Measurements from ENCODE around the gene LMO4. TPM values are rescaled to one million over a fixed set of nuclear protein-coding genes. Genes with fewer than 3 reads are reported as not detected.

LMO4 gene
- total and polyA plus RNA-seq, 4 donors = 16.8 to 23.2 (median 17.8) TPM

DNA sequence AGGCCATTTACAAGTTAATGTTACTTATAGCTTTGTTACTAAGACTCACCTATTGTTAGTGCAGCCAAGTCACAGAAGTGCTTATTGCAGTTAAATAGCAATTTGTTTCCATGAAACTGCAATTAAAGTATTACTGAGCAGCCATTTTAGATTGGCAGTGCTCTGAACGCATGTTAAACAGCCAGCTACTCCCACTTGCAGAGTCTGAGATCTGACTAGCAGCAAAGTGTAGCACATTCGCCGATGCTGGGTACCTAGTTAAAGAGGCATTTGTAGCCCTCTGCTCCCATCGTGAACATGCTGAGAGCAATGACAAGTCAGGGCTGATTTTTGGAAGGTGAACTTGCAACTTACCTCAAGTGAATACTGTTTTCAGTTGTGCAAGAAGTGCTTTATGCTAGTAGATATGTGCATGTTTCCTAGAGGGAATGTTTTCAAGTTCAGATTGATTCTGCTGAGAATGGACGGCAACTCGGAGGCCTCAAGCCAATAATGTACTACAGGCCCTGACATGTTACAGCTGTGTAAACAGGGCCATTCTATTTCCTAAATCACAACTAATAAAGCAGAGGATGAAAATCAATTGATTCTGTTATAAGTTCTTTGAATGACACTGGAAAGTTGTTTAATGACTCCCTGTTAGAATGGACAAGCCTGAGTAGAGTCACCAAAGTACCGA is 19.8 kb downstream of the LMO4 start:
- no peaks in the 10 kb centered on the region for H3K27me3 ChIP-seq (ENCODE audit: control insufficient read depth in 4 of 4, insufficient read depth in 4 of 4, low read length in 3 of 4)
- no peaks in the 10 kb centered on the region for H3K4me1 ChIP-seq (ENCODE audit: control insufficient read depth in 4 of 4, insufficient read depth in 4 of 4, low read length in 3 of 4)
- no peaks in the 10 kb centered on the region for H3K9me3 ChIP-seq (ENCODE audit: control insufficient read depth in 4 of 4, low read length in 3 of 4)
- H3K4me3 ChIP-seq (ENCODE audit: low read depth in 1 of 3, low read length in 3 of 3) = no peak overlapping the region
- no peak overlapping the region for H3K27ac ChIP-seq (ENCODE audit: low read depth in 1 of 2, low read length in 2 of 2)
- H3K36me3 ChIP-seq (ENCODE audit: control insufficient read depth in 4 of 4, insufficient read depth in 3 of 4, low read depth in 1 of 4, low read length in 3 of 4) = peaks cover 1 to 13% (median 9%) of the 10 kb centered on the region in 4 donors
- WGBS = 85% methylated on average over 7 of the region's 7 CpGs
- no peak overlapping the region for H3K9ac ChIP-seq (ENCODE audit: low read depth in 1 of 2, low read length in 2 of 2)
- DNase-seq (ENCODE audit: low spot score) = no peak
- TF ChIP-seq YY1 (IDR thresholded peaks at IDR 0.05) (no peak), JUND (IDR thresholded peaks at IDR 0.05) (no peak), RAD21 (IDR thresholded peaks at IDR 0.05) (no peak), FOXA2 (IDR thresholded peaks at IDR 0.05) (no peak), NR2F2 (IDR thresholded peaks at IDR 0.05) (no peak), HNF4G (IDR thresholded peaks at IDR 0.05) (no peak), RXRA (IDR thresholded peaks at IDR 0.05) (no peak), EGR1 (IDR thresholded peaks at IDR 0.05; ENCODE audit: low read depth in 2 of 2) (no peak)
- TF ChIP-seq, protein P1, sequence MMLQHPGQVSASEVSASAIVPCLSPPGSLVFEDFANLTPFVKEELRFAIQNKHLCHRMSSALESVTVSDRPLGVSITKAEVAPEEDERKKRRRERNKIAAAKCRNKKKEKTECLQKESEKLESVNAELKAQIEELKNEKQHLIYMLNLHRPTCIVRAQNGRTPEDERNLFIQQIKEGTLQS (IDR thresholded peaks at IDR 0.05) = no peak
- TF ChIP-seq, protein P2, sequence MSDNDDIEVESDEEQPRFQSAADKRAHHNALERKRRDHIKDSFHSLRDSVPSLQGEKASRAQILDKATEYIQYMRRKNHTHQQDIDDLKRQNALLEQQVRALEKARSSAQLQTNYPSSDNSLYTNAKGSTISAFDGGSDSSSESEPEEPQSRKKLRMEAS (IDR thresholded peaks at IDR 0.05) = no peak
- TF ChIP-seq, protein P3, sequence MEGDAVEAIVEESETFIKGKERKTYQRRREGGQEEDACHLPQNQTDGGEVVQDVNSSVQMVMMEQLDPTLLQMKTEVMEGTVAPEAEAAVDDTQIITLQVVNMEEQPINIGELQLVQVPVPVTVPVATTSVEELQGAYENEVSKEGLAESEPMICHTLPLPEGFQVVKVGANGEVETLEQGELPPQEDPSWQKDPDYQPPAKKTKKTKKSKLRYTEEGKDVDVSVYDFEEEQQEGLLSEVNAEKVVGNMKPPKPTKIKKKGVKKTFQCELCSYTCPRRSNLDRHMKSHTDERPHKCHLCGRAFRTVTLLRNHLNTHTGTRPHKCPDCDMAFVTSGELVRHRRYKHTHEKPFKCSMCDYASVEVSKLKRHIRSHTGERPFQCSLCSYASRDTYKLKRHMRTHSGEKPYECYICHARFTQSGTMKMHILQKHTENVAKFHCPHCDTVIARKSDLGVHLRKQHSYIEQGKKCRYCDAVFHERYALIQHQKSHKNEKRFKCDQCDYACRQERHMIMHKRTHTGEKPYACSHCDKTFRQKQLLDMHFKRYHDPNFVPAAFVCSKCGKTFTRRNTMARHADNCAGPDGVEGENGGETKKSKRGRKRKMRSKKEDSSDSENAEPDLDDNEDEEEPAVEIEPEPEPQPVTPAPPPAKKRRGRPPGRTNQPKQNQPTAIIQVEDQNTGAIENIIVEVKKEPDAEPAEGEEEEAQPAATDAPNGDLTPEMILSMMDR (IDR thresholded peaks at IDR 0.05; ENCODE audit: low read depth, low read length, missing input control) = no peak
- TF ChIP-seq, protein P4, sequence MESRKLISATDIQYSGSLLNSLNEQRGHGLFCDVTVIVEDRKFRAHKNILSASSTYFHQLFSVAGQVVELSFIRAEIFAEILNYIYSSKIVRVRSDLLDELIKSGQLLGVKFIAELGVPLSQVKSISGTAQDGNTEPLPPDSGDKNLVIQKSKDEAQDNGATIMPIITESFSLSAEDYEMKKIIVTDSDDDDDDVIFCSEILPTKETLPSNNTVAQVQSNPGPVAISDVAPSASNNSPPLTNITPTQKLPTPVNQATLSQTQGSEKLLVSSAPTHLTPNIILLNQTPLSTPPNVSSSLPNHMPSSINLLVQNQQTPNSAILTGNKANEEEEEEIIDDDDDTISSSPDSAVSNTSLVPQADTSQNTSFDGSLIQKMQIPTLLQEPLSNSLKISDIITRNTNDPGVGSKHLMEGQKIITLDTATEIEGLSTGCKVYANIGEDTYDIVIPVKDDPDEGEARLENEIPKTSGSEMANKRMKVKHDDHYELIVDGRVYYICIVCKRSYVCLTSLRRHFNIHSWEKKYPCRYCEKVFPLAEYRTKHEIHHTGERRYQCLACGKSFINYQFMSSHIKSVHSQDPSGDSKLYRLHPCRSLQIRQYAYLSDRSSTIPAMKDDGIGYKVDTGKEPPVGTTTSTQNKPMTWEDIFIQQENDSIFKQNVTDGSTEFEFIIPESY (IDR thresholded peaks at IDR 0.05) = no peak

DNA sequence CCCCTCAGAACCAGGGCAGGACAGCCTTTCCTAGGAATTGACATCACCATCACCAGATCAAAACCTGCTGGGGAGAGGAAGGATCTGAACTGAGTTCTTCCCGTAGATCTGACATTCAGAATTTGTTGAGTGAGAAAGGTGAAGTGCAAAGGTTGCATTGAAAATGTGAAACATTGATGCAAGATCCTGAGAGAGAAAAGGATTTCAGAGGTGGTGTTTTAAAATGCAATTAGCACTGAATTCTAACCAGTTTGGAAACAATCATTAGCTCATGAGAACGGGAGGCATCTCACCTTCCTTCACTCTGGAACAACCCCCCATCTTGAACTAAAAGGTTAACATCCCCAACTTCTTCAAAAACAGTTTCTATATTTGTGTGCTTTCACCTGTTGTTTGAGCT is 20.4 kb downstream of the LMO4 start:
- TF ChIP-seq EGR1 (IDR thresholded peaks at IDR 0.05; ENCODE audit: low read depth in 2 of 2) = no peak
- no peak for TF ChIP-seq HNF4A (conservative IDR thresholded peaks at IDR 0.05)
- TF ChIP-seq HNF4G (IDR thresholded peaks at IDR 0.05) = no peak
- no peak for TF ChIP-seq SP1 (IDR thresholded peaks at IDR 0.05)
- TF ChIP-seq, protein P5, sequence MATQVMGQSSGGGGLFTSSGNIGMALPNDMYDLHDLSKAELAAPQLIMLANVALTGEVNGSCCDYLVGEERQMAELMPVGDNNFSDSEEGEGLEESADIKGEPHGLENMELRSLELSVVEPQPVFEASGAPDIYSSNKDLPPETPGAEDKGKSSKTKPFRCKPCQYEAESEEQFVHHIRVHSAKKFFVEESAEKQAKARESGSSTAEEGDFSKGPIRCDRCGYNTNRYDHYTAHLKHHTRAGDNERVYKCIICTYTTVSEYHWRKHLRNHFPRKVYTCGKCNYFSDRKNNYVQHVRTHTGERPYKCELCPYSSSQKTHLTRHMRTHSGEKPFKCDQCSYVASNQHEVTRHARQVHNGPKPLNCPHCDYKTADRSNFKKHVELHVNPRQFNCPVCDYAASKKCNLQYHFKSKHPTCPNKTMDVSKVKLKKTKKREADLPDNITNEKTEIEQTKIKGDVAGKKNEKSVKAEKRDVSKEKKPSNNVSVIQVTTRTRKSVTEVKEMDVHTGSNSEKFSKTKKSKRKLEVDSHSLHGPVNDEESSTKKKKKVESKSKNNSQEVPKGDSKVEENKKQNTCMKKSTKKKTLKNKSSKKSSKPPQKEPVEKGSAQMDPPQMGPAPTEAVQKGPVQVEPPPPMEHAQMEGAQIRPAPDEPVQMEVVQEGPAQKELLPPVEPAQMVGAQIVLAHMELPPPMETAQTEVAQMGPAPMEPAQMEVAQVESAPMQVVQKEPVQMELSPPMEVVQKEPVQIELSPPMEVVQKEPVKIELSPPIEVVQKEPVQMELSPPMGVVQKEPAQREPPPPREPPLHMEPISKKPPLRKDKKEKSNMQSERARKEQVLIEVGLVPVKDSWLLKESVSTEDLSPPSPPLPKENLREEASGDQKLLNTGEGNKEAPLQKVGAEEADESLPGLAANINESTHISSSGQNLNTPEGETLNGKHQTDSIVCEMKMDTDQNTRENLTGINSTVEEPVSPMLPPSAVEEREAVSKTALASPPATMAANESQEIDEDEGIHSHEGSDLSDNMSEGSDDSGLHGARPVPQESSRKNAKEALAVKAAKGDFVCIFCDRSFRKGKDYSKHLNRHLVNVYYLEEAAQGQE (IDR thresholded peaks at IDR 0.05) = no peak
- TF ChIP-seq RAD21 (IDR thresholded peaks at IDR 0.05) = no peak
- TF ChIP-seq, protein P1 (IDR thresholded peaks at IDR 0.05) = no peak
- TF ChIP-seq JUND (IDR thresholded peaks at IDR 0.05) = no peak
- no peak for TF ChIP-seq TAF1 (conservative IDR thresholded peaks at IDR 0.05)
- no peak for TF ChIP-seq YY1 (IDR thresholded peaks at IDR 0.05)
- TF ChIP-seq FOXA1 (IDR thresholded peaks at IDR 0.05) = no peak
- TF ChIP-seq, protein P3 (IDR thresholded peaks at IDR 0.05; ENCODE audit: low read depth, low read length, missing input control) = no peak
- TF ChIP-seq, protein P2 (IDR thresholded peaks at IDR 0.05) = no peak
- no peak for TF ChIP-seq RXRA (IDR thresholded peaks at IDR 0.05)
- no peak for TF ChIP-seq NR2F2 (IDR thresholded peaks at IDR 0.05)
- TF ChIP-seq, protein P4 (IDR thresholded peaks at IDR 0.05) = no peak
- H3K4me3 ChIP-seq (ENCODE audit: low read depth in 1 of 3, low read length in 3 of 3) = no peak overlapping the region
- 74% methylated on average over 2 of the region's 2 CpGs for WGBS
- H3K27ac ChIP-seq (ENCODE audit: low read depth in 1 of 2, low read length in 2 of 2) = no peak overlapping the region
- peaks cover 0 to 11% (median 7%) of the 10 kb centered on the region in 4 donors for H3K36me3 ChIP-seq (ENCODE audit: control insufficient read depth in 4 of 4, insufficient read depth in 3 of 4, low read depth in 1 of 4, low read length in 3 of 4)
- no peaks in the 10 kb centered on the region for H3K4me1 ChIP-seq (ENCODE audit: control insufficient read depth in 4 of 4, insufficient read depth in 4 of 4, low read length in 3 of 4)
- no peaks in the 10 kb centered on the region for H3K9me3 ChIP-seq (ENCODE audit: control insufficient read depth in 4 of 4, low read length in 3 of 4)
- no peak for DNase-seq (ENCODE audit: low spot score)
- H3K27me3 ChIP-seq (ENCODE audit: control insufficient read depth in 4 of 4, insufficient read depth in 4 of 4, low read length in 3 of 4) = no peaks in the 10 kb centered on the region
- no peak overlapping the region for H3K9ac ChIP-seq (ENCODE audit: low read depth in 1 of 2, low read length in 2 of 2)
